HG03135 (cell line): ENCODE results near the gene MAP4K3.
"Not testable (repeated sequence)": the region's sequence is repeated elsewhere in the genome, so short reads cannot be mapped to it uniquely, and the experiment has no call there.

Experiments used
- ATAC-seq: cut with Tn5 transposase; IDR thresholded peaks from one replicate; pipeline ENCODE4 v1.9.1; 2021; ENCODE audit warnings: mild to moderate bottlenecking, moderate library complexity; ENCODE audit not compliant: unreplicated experiment

The MAP4K3 gene

DNA sequence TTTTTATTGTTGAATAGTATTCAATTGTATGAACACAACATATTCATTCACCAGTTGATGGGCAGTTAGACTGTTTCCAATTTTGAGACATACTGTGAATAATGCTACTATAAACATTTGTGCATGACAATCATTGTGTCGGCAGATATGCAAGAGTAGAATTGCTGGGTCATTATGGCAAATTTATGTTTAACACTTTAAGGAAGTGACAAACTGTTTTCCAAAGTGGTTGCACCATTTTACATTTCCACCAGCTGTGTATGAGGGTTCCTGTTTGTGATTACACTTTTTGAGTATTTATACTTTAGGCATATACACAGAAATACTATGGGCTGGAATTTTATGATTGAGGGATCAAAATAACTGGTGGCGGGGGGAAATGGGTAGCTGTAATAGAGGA, 61.2 kb downstream of the MAP4K3 start:
- no peak for ATAC-seq

DNA sequence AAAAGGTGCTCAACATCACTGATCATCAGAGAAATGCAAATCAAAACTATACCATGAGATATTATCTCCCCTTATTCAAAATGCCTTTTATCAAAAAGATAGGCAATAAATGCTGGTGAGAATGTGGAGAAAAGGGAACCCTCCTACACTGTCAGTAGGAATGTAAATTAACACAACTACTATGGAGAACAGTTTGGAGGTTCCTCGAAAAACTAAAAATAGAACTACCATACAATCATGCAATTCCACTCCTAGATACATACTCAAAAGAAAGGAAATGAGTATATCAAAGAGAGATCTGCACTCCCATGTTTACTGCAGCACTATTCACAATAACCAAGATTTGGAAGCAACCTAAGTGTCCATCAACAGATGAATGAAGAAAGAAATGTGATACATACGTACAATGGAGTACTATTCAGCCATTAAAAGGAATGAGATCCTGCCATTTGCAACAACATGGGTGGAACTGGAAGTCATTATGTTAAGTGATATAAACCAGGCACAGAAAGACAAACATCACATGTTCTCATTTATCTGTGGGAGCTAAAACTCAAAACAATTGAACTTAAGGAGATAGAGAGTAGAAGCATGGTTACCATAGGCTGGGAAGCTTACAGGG, 63.8 kb downstream of the MAP4K3 start:
- ATAC-seq = no peak

DNA sequence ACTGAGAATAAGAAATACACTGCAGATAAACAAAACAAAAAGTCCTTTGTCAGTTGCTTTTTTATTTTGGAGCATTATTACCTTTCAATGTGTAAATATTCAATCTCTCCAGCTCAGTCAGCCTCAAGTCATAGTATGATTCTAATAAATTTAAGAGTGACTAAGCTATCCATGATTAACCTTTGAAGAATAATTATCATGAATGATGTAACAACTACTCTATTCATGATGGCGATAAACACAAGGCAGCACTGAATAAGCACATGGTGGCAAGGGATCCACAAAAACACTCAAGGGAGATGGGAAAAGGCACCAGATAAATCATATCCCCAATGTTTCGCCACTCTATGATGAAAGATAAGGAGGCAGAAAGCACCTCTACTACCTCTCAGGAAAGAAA, 67.0 kb downstream of the MAP4K3 start:
- ATAC-seq = no peak

DNA sequence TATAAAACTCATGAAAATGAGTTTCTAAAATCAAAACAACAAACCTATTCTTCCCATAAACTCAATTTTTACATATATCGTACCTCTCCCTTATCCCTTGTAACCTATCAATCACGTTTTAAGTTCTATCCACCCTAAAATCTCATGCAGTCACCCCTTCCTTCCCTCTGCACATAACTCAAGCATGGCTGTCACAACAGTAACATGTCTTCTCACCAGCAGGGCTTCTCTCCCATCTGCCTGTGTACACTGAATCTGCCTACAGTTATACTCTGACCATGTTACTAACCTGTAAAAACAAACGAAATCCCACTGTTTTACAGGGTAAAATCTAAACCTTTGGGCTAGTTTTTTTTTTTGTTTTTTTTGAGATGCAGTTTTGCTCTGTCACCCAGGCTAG, 68.2 kb downstream of the MAP4K3 start:
- no peak for ATAC-seq

DNA sequence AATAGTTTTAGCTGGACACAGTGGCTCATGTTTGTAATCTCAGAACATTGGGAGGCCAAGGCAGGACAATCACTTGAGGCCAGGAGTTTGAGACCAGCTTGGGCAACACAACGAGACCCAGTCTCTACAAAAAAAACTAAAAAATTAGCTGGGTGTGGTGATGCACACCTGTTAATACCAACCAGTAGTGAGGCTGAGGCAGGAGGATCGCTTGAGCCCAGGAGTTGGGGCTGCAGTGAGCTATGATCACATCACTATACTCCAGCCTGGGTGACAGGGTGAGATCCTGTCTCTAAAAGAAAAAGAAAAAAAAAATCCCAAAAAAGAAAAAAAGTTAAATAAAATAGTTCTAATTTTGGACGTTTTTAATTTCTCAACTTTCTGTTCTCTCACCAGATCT, 68.7 kb downstream of the MAP4K3 start:
- no peak for ATAC-seq

DNA sequence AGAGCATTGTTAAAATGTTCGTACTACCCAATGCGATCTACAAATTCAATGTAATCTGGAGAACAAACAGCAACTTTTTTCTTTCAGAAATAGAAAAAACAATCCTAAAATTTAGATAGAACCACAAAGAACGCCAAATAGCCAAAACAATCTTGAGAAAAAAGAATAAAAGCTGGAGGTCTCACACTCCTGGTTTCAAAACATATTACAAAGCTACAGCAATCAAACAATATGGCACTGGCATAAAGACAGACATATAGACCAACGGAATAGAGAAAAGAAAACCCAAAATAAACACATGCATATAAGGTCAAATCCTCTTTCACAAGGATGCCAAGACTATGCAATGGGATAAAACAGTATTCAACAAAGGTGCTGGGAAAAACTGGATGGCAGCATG, 74.5 kb downstream of the MAP4K3 start:
- ATAC-seq = no peak

DNA sequence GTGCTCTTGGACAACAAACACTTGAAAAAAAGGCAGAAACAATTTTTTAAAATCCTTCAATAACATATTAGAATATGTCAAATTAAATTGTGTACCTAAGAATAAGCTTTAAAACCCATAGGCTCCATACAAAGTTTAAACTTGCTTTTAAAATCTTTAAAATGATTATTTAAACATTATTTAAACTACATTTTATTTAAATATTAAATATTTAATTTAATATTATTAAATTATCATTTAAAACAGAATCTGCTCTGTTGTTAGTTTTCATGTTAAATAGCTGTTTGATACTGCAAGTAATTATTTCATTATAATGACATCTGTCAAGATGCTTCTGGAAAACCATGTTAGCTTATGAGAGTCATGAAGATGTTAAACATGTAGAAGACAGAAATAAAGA, 75.6 kb downstream of the MAP4K3 start:
- no peak for ATAC-seq

DNA sequence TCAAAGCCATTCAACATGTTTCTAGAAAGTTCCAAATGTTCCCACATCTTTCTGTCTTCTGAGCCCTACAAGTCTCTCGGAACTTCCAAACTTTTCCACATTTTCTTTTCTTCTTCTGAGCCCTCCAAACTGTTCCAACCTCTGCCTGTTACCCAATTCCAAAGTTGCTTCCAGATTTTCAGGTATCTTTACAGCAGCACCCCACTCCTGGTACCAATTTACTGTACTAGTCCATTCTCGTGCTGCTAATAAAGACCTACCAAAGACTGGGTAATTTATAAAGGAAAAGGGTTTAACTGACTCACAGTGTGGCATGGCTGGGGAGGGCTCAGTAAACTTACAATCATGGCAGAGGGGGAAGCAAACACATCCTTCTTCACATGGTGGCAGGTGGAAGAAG, 76.7 kb downstream of the MAP4K3 start:
- not testable (repeated sequence) for ATAC-seq

DNA sequence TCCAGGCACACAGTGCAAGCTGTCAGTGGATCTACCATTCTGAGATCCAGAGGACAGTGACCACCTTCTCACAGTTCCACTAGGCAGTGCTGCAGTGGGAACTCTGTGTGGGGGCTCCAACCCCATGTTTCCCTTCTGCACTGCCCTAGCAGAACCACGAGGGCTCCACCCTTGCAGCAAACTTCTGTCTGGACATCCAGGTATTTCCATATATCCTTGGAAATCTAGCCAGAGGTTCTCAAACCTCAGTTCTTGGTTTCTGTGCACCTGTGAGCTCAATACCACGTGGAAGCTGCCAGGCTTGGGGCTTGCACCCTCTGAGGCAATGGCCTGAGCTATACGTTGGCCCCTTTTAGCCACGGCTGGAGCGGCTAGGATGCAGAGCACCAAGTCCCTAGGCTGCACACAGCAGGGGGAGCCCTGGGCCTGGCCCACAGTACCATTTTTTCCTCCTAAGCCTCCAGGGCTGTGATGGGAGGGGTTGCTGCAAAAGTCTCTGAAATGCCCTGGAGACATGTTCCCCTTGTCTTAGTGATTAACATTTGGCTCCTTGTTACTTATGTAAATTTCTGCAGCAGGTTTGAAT, 77.5 kb downstream of the MAP4K3 start:
- ATAC-seq = no peak

DNA sequence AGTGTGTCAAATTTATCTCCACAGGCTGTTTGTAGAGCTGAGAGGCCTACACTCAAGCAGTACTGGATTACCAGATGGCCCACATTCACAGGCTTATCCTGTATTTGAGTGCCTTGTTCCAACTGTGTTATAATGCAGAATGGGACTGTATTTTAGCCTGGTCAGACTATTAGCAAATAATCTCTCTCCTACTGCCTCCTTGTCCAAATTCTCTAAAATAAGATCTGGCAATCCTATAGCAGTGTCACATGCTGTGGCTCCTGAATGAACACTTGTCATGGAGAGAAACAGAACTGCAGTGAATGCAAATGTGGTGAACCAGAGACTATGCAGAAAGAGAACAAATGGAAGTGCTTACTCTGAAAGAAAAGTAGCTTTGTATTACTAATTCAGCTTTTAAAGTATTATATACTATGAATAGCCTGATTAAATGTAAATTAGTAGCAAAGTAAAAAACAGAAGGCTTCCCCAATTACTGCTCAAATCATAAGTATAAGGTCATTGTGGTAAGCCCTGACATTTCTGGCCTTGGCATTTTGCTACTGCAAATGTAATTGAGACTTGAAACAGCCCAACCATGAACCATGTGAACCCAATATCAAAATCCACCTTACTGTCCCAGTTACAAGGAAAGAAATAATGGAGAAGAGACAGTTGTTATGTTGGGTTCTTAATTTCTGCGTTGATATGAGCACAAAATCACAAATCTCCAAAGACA, 80.0 kb downstream of the MAP4K3 start:
- ATAC-seq = no peak

DNA sequence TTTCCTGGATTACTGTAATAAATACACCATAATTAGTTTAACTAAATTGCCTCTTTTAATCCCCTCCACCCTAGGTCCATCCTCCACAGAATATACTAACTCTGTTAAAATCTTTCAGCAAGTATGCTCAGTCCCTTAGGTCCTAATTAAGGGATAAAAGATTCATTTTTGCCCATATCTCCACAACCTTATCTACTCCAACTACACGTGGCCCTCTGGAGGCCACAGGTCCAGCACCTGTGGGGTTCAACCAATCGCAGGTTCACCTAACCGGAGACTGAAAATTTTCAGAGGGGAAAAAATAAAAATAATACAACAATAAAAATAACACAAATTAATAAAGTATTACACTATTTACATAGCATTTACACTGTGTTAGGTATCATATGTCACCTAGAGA, 86.4 kb downstream of the MAP4K3 start:
- ATAC-seq = no peak

DNA sequence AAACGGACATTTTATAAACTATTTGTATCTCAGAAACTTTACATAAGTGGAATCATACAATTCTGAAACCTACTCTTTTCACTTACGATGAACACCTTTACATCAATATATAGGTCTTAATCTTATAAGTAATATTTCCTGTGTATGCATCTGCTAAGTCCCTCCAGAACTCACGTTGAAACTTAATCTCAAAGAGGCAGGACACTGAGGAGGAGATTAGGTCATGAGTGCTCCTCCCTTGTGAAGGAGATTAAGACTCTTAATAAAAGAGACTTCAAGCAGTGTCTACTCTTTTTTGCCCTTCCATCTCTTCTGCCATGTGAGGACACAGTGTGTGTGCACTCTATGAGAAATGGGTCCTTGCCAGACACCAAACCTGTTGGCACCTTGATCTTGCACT, 98.6 kb downstream of the MAP4K3 start:
- no peak for ATAC-seq

DNA sequence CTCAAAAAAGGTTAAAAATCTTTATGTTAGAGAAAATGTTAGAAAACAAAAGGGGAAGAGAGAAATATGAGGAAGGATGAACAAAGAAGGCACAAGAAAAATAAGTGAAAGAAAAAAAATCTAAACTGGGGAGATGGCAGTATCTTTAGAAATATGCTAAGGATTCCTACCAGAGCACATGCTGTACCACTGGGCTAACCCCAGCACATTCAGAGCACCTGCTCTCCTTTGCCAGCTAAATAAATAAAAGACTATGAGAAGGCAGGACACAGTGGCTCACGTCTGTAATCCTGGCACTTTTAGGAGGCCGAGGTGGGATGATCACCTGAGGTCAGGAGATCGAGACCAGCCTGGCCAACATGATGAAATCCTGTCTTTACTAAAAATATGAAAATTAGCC, 101.2 kb downstream of the MAP4K3 start:
- no peak for ATAC-seq

DNA sequence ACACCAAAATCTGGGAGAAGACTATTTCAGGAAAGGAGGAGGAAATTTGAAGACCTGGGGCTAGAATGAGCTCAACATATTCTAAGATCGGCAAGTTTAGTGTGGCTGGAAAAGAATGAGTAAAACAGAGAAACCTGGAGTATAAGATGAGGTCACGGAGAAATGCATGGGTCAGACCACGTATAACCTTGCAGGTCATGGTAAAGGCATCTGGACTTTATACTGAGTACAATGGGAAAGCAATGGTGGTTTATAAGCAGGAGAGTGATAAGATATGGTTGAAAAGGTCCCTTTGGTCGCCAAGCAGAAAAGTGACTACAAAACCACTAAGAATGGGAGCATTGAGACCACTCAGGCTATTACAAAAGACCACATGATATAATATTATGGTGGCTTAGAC, 102.1 kb downstream of the MAP4K3 start:
- ATAC-seq = no peak

DNA sequence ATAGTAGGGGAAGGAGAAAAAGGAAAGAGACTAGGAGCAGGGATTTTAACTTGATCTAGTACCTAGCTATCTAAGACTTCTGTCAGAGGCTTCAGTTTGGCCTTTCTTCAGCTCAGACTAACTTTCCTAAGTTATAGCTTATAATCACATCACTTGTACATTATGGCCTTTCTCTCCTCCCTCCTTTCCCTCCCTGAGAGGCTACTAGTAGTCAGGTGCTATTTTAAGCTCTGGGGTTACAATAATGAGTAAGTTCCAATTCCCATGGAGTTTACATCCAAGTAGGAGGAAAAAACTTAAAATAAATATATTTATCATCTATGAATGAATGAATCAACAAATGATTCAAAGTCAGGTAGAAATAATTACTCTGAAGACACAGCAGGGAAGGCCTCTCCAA, 102.6 kb downstream of the MAP4K3 start:
- ATAC-seq = no peak

DNA sequence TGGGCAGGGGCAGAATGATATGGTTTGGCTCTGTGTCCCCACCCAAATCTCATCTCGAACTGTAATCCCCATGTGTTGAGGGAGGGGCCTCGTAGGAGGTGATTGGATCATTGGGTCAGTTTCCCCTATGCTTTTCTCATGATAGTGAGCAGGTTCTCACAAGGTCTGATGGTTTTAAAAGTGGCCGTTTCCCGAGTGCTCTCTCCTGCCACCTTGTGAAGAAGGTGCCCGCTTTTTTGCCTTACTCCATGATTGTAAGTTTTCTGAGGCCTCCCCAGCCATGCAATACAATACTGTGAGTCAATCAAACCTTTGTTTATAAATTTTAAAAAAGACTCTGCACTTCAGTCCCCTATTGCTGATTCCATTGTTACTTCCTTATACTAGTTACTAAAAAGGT, 110.4 kb downstream of the MAP4K3 start:
- no peak for ATAC-seq

DNA sequence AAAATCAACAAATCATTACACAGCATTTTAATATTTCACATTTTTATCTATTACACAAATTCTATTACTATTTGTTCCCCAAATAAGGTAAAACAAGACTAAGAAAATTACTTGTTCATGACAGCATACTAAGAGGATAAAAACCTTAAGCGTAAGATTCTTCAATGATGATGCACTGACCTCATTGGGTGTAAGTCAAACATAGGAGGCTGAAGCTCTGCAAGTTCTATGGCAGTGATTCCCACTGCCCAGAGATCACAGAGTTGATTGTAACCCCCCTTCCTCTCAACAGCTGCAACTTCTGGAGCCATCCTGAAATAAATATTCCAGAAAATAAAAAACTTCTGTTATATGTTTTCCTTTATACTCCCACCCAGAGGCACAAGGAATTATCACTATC, 111.1 kb downstream of the MAP4K3 start:
- ATAC-seq = no peak

DNA sequence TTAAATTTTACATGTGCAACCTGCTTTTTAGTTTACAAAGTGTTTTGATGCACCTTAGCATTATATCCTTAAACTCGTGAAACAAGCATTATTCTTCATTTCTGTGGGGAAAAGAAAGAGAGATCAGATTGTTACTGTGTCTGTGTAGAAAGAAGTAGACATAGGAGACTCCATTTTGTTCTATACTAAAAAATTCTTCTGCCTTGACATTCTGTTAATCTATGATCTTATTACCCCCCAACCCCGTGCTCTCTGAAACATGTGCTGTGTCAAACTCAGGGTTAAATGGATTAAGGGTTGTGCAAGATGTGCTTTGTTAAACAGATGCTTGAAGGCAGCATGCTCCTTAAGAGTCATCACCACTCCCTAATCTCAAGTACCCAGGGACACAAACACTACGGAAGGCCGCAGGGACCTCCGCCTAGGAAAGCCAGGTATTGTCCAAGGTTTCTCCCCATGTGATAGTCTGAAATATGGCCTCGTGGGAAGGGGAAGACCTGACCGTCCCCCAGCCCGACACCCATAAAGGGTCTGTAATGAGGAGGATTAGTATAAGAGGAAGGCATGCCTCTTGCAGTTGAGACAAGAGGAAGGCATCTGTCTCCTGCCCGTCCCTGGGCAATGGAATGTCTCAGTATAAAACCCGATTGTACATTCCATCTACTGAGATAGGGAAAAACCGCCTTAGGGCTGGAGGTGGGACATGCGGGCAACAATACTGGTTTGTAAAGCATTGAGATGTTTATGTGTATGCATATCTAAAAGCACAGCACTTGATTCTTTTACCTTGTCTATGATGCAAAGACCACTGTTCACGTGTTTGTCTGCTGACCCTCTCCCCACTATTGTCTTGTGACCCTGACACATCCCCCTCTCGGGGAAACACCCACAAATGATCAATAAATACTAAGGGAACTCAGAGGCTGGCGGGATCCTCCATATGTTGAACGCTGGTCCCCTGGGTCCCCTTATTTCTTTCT, 115.7 kb downstream of the MAP4K3 start:
- ATAC-seq = not testable (repeated sequence)

DNA sequence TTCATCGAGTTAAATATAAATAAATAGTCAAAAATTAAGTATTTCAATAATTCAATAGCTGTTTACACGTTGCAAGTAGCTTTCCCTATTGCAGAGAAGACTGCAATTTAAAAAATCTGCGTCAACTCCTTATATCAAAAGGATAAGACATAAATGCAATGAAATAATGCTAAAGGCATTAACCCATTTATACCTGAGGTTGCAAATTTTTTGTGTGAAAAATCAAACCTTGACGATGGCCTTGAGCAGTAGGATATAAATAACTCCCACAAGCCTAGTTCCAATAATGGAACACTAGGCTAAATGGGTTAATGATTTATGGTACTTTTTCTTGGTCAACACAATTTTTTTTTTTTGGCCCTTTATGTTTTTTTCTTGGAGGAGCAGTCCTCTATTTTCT, 116.9 kb downstream of the MAP4K3 start:
- ATAC-seq = no peak

DNA sequence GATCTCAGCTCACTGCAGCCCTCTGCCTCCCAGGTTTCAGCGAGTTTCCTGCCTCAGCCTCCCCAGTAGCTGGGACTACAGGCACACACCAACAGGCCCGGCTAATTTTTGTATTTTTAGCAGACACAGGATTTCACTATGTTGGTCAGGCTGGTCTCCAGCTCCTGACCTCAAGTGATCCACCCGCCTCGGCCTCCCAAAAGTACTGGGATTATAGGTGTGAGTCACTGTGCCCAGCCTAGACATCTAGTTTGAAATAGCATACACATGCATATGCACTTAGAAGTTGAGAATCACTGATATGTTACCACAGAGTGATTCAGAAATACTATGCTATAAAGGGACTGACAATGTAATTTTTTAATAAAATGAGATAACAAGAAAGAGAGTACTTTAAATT, 123.5 kb downstream of the MAP4K3 start:
- ATAC-seq = no peak

DNA sequence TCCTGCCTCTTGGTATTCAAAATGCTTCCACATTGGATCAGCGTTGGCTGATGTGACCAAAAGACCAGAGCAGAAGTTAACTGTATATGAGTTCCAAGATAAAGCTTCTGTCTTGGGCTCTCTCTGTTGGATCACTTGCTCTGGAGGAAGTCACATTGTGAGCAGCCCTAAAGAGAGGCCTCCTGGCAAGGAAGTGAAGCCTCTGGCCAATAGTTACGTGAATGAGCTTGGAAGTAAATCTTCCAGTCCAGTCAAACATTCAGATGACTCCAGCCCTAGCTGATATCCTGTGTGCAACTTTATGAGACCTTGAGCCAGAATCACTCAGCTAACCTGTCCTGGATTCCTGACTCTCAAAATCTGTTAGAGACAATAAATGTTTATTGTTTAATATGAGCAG, 125.6 kb downstream of the MAP4K3 start:
- ATAC-seq = no peak
